ENCODE measurements around the gene CACNA1B. TPM values are rescaled to one million over a fixed set of nuclear protein-coding genes. Genes with fewer than 3 reads are reported as not detected.

The CACNA1B gene
- total RNA-seq, 3 donors from 2014 or later = 0.12 to 1.7 (median 0.22) TPM

DNA sequence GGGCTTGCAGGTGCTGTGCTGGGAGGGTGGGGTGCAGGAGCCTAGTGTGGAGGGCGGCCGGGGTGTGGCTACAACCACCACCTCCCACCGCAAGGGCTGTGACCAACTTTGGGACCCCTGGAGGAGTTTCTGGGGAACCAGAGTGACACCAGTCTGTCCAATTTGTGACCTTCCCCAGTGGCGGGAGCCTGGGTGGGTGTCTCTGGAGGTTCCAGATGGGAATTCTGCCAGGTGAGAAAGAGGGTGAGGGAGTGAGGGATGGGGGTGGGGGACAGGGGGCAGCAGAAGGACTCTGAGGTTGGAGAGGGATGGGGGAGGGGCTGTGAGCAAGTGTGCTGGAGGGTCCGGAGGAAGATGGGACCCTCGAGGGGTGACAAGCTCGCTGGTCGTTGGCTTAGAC lies 4.2 kb upstream of the CACNA1B start:
- TF ChIP-seq, protein P1, sequence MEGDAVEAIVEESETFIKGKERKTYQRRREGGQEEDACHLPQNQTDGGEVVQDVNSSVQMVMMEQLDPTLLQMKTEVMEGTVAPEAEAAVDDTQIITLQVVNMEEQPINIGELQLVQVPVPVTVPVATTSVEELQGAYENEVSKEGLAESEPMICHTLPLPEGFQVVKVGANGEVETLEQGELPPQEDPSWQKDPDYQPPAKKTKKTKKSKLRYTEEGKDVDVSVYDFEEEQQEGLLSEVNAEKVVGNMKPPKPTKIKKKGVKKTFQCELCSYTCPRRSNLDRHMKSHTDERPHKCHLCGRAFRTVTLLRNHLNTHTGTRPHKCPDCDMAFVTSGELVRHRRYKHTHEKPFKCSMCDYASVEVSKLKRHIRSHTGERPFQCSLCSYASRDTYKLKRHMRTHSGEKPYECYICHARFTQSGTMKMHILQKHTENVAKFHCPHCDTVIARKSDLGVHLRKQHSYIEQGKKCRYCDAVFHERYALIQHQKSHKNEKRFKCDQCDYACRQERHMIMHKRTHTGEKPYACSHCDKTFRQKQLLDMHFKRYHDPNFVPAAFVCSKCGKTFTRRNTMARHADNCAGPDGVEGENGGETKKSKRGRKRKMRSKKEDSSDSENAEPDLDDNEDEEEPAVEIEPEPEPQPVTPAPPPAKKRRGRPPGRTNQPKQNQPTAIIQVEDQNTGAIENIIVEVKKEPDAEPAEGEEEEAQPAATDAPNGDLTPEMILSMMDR (IDR thresholded peaks at IDR 0.05) = no peak
- DNase-seq (no peak), ATAC-seq (no peak)
- H3K36me3 ChIP-seq (ENCODE audit: low read depth) = no peaks in the 10 kb centered on the region
- H3K9me3 ChIP-seq = no peaks in the 10 kb centered on the region
- H3K4me3 ChIP-seq = no peak overlapping the region
- H3K4me1 ChIP-seq (ENCODE audit: low read depth) = peaks cover 2% of the 10 kb centered on the region
- intact Hi-C loops (cut with DNase I, micrococcal nuclease) = no loop called here

DNA sequence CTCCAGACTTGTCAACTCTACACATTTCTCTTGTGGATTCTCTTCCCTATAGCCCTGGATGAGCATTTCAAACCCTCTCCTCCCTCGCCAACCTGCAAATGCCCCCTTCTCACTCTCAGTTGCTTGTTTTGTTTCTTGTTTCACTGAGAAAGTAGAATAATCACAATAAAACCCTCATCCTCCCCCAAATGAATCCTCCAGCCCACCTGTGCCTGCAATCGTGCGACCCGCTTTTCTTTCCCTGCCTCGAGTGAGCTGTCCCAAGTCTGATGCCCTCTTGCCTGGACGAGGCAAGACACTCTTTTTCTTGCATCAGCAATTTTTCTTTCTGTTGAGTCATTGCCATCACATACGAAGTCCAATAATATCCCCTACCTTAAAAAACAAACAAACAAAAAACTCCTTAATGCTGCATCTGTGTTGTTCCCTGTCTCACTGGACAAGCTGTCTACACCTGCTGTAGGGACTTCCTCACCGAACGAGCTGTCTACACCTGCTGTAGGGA lies 3.7 kb upstream of the CACNA1B start:
- ATAC-seq (no peak), DNase-seq (no peak)
- TF ChIP-seq, protein P1 (IDR thresholded peaks at IDR 0.05) = no peak
- intact Hi-C loops (cut with DNase I, micrococcal nuclease) = no loop called here
- Histone ChIP-seq H3K36me3 (ENCODE audit: low read depth) (no peaks in the 10 kb centered on the region), H3K4me1 (ENCODE audit: low read depth) (peaks cover 4% of the 10 kb centered on the region), H3K9me3 (no peaks in the 10 kb centered on the region), H3K4me3 (no peak overlapping the region)

DNA sequence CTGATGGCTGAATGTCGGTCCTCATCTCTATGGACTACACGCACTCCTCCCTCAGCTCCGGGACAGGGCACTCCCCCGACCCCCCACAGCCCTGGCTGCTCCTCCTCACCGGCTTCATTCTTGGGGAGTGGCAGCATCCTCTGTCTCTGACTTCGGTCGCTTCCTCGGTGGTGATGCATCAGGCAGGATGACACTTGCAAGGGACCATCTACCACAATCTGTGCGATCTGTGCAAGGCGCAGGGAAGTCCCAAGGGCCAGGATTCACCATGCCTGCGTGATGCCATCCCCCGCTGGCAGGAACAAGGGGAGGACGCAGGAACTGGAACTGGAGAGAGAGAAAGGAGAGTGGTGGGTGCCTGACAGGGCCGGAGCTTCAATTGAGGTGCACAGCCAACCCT lies 2.2 kb upstream of the CACNA1B start:
- Histone ChIP-seq H3K4me3 (no peak overlapping the region), H3K9me3 (no peaks in the 10 kb centered on the region), H3K4me1 (ENCODE audit: low read depth) (peaks cover 4% of the 10 kb centered on the region), H3K36me3 (ENCODE audit: low read depth) (no peaks in the 10 kb centered on the region)
- TF ChIP-seq, protein P1 (IDR thresholded peaks at IDR 0.05) = no peak
- ATAC-seq (no peak), DNase-seq (no peak)
- intact Hi-C loops (cut with DNase I, micrococcal nuclease) = no loop called here

DNA sequence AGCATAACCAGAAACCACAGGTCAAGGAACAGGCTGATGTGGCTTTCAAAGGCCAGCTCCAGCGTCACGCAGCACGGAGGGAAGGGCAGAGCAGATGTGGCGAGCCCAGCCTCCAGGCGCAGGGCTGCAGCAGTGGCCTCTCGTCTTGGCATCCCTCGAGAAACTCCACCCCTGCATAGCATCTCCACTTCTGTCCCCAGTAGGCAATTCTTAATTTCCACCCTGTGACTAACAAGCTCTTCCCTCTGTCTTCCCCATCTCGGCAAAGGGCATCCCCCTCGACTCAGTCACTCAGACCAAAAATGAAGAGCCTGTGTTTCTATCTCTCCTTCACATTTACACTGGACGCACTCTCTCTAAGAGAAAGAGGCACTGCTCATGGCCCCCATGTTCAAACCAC lies 1.7 kb upstream of the CACNA1B start:
- ATAC-seq (no peak), DNase-seq (no peak)
- TF ChIP-seq, protein P1 (IDR thresholded peaks at IDR 0.05) = no peak
- H3K4me1 ChIP-seq (ENCODE audit: low read depth) = peaks cover 4% of the 10 kb centered on the region
- intact Hi-C loops (cut with DNase I, micrococcal nuclease) = no loop called here
- H3K36me3 ChIP-seq (ENCODE audit: low read depth) = no peaks in the 10 kb centered on the region
- no peak overlapping the region for H3K4me3 ChIP-seq
- no peaks in the 10 kb centered on the region for H3K9me3 ChIP-seq

DNA sequence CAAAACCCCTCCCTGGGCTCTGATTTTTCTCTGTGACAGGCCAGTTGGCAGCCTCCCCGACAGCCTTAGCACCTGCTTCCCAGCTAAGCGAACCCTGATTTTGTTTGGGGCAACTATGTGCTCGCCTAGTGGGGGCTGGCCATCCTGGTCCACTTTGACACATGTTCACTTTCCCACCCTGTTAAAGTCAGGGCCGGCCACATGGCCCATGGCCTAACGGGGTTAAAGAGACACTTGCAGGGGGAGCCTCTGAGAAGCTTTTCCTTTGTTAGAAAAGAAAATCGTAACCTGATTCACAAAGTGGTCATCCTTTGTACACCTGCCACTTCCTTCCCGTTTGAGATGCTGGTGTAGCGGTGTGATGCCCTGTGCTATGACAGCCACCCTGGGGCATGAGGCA lies 1.3 kb upstream of the CACNA1B start:
- no peak overlapping the region for H3K4me3 ChIP-seq
- ATAC-seq = no peak
- peaks cover 4% of the 10 kb centered on the region for H3K4me1 ChIP-seq (ENCODE audit: low read depth)
- no peaks in the 10 kb centered on the region for H3K36me3 ChIP-seq (ENCODE audit: low read depth)
- TF ChIP-seq, protein P1 (IDR thresholded peaks at IDR 0.05) = no peak
- no peaks in the 10 kb centered on the region for H3K9me3 ChIP-seq
- DNase-seq = no peak
- intact Hi-C loops (cut with DNase I, micrococcal nuclease) = no loop called here

All from mucosa of descending colon (tissue), 3 donors.